ENCODE measurements around the gene JARID2.

JARID2 gene

DNA sequence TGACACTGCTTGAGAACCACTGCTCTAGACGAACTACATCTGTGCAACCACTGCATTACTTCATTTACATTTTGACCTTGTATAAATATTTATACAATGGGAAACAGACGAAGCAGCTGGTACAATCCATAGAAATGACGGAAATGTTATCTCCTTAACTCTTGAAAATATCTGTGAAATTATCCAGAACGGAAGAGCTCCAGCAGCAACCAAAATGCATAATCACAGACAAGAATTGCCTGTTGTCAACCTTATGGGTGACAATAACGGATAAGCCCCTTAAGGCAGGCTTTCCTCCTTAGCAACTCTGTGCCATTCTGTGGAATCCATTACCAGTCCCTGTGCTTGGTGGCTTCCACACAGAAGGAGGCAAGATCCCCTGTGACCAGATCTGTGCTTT, 301.5 kb downstream of the JARID2 start:
- Histone ChIP-seq H3K4me1 (ENCODE audit: control insufficient read depth, insufficient read depth, low read length) (peaks cover 5% of the 10 kb centered on the region), H3K36me3 (ENCODE audit: control insufficient read depth, insufficient read depth, low read length, severe bottlenecking) (no peaks in the 10 kb centered on the region), H3K9me3 (ENCODE audit: control insufficient read depth, low read length) (no peaks in the 10 kb centered on the region), H3K27me3 (replicated peaks; ENCODE audit: control insufficient read depth, insufficient read depth, low read length) (no peaks in the 10 kb centered on the region), H3K9ac (ENCODE audit: low read length) (no peak overlapping the region), H3K4me3 (ENCODE audit: low read length) (no peak overlapping the region)
- DNase-seq (ENCODE audit: low read depth), result no peak

DNA sequence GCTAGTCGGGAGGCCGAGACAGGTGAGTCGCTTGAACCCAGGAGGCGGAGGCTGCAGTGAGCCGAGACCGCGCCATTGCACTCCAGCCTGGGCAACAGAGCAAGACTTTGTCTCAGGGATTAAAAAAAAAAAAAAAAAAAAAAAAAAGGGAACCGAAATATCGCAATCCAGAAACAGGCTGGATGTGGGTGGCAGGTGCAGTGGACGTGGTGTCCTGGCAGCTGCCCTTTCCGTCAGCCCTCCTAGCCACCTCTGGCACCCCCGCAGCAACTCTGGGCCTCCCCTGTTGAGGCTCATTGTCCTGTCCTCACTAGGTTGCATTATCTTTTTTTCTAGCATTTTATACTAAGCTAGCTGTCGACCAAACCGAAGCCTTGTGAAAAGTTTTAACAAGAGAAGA, 303.5 kb downstream of the JARID2 start:
- no peaks in the 10 kb centered on the region for H3K27me3 ChIP-seq (replicated peaks; ENCODE audit: control insufficient read depth, insufficient read depth, low read length)
- no peak for DNase-seq (ENCODE audit: low read depth)
- no peak overlapping the region for H3K9ac ChIP-seq (ENCODE audit: low read length)
- no peak overlapping the region for H3K4me3 ChIP-seq (ENCODE audit: low read length)
- no peaks in the 10 kb centered on the region for H3K9me3 ChIP-seq (ENCODE audit: control insufficient read depth, low read length)
- no peaks in the 10 kb centered on the region for H3K36me3 ChIP-seq (ENCODE audit: control insufficient read depth, insufficient read depth, low read length, severe bottlenecking)
- peaks cover 2% of the 10 kb centered on the region for H3K4me1 ChIP-seq (ENCODE audit: control insufficient read depth, insufficient read depth, low read length)

- no peak for DNase-seq (ENCODE audit: low read depth)
- H3K27me3 ChIP-seq (replicated peaks; ENCODE audit: control insufficient read depth, insufficient read depth, low read length), result no peaks in the 10 kb centered on the region
- H3K4me3 ChIP-seq (ENCODE audit: low read length), result no peak overlapping the region
- H3K9me3 ChIP-seq (ENCODE audit: control insufficient read depth, low read length), result no peaks in the 10 kb centered on the region
- H3K36me3 ChIP-seq (ENCODE audit: control insufficient read depth, insufficient read depth, low read length, severe bottlenecking), result no peaks in the 10 kb centered on the region
- peaks cover 1% of the 10 kb centered on the region for H3K4me1 ChIP-seq (ENCODE audit: control insufficient read depth, insufficient read depth, low read length)
- no peak overlapping the region for H3K9ac ChIP-seq (ENCODE audit: low read length)
Measured at GRCh38 chr6:15550546-15551123, 304.8 kb downstream of the JARID2 start.

- no peak overlapping the region for H3K9ac ChIP-seq (ENCODE audit: low read length)
- H3K36me3 ChIP-seq (ENCODE audit: control insufficient read depth, insufficient read depth, low read length, severe bottlenecking), result no peaks in the 10 kb centered on the region
- no peaks in the 10 kb centered on the region for H3K27me3 ChIP-seq (replicated peaks; ENCODE audit: control insufficient read depth, insufficient read depth, low read length)
- H3K4me3 ChIP-seq (ENCODE audit: low read length), result no peak overlapping the region
- no peaks in the 10 kb centered on the region for H3K9me3 ChIP-seq (ENCODE audit: control insufficient read depth, low read length)
- peaks cover 4% of the 10 kb centered on the region for H3K4me1 ChIP-seq (ENCODE audit: control insufficient read depth, insufficient read depth, low read length)
- no peak for DNase-seq (ENCODE audit: low read depth)
Measured at GRCh38 chr6:15551262-15551661, 305.4 kb downstream of the JARID2 start.

DNA sequence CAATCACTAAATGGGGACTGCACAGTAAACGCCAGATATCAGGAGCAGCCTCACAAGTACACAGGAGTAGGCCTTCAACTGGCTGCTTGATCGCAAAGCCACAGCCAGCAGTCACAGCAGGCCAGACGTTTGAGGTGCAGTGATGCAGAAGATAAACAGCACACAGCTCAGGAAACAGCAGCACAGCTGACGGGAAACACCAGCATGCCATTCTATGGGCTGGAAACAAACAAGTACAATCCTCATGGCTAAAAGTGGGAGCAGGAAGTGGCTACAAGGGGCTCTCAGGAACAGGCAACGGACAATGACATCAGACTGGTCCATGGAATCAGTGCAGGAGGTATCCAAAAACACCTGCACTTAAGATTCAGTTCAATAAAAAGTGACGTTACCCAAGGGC, 305.9 kb downstream of the JARID2 start:
- Histone ChIP-seq H3K9me3 (ENCODE audit: control insufficient read depth, low read length) (no peaks in the 10 kb centered on the region), H3K27me3 (replicated peaks; ENCODE audit: control insufficient read depth, insufficient read depth, low read length) (no peaks in the 10 kb centered on the region), H3K4me1 (ENCODE audit: control insufficient read depth, insufficient read depth, low read length) (peaks cover 4% of the 10 kb centered on the region), H3K36me3 (ENCODE audit: control insufficient read depth, insufficient read depth, low read length, severe bottlenecking) (no peaks in the 10 kb centered on the region), H3K4me3 (ENCODE audit: low read length) (no peak overlapping the region), H3K9ac (ENCODE audit: low read length) (no peak overlapping the region)
- no peak for DNase-seq (ENCODE audit: low read depth)

DNA sequence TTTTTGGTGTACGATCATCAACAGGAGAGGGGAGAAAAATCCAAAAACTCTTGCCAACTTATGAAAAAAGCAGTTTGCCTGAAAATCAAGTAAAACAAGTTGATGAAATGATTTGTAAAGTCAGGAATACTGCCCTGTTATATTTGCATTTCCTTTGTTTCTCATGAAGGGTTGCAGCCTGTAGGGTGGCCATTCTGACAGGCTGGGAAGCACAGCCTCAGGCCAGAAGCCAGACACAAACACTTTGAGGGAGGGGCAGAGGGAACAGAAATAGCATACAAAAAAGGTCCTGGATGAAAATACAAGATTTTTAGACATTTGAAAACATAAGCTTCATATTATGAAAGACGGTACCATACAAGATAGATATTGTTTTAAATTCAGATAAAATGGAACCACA, 307.2 kb downstream of the JARID2 start:
- Histone ChIP-seq H3K4me1 (ENCODE audit: control insufficient read depth, insufficient read depth, low read length) (peaks cover 4% of the 10 kb centered on the region), H3K9ac (ENCODE audit: low read length) (no peak overlapping the region), H3K27me3 (replicated peaks; ENCODE audit: control insufficient read depth, insufficient read depth, low read length) (no peaks in the 10 kb centered on the region), H3K9me3 (ENCODE audit: control insufficient read depth, low read length) (no peaks in the 10 kb centered on the region), H3K4me3 (ENCODE audit: low read length) (no peak overlapping the region), H3K36me3 (ENCODE audit: control insufficient read depth, insufficient read depth, low read length, severe bottlenecking) (no peaks in the 10 kb centered on the region)
- no peak for DNase-seq (ENCODE audit: low read depth)

DNA sequence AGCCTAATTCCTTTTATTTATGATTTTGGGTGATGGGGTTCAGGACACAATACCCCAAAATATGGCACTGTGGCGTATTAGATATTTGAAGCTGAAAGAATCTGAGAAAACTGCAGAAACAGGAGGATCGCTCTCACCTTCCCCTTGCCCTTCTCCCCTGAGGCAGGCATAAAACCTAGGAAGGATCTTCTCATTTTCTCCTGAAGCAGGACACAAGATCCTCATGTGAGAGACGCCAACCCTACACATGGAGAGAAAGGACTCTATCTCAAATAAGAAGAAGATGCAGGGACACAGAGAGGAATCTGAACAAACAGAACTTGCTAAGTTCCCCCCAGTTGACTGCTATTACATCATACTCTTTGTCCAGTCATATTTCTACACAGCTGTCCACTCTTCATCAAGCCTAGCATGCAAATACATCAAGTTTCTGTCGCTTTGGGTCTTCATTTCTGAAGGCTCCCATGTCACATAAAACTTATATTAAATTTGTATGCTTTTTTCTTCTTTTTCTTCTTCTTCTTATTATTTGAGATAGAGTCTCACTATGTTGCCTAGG, 307.9 kb downstream of the JARID2 start:
- H3K4me3 ChIP-seq (ENCODE audit: low read length), result no peak overlapping the region
- no peak overlapping the region for H3K9ac ChIP-seq (ENCODE audit: low read length)
- H3K4me1 ChIP-seq (ENCODE audit: control insufficient read depth, insufficient read depth, low read length), result peaks cover 4% of the 10 kb centered on the region
- no peak for DNase-seq (ENCODE audit: low read depth)
- no peaks in the 10 kb centered on the region for H3K27me3 ChIP-seq (replicated peaks; ENCODE audit: control insufficient read depth, insufficient read depth, low read length)
- H3K36me3 ChIP-seq (ENCODE audit: control insufficient read depth, insufficient read depth, low read length, severe bottlenecking), result no peaks in the 10 kb centered on the region
- no peaks in the 10 kb centered on the region for H3K9me3 ChIP-seq (ENCODE audit: control insufficient read depth, low read length)

DNA sequence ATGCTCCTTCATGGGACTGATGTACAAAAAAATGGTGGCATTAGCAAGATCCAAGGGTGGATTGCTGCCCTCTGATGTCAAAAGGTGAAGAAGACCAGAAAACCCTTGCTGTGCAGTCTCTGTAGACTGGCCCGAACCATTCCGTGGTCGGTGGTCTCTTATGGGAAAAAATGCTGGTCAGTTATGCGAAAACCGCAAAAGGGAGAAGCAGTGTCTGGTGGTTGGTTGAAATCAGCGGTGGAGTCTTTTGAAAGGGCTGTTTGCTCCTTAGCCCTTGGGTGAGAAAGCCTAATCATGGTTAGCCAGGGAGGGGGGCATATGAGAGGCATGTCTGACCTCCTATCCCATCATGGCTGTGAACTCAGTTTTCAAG, 308.8 kb downstream of the JARID2 start:
- Histone ChIP-seq H3K4me1 (ENCODE audit: control insufficient read depth, insufficient read depth, low read length) (peaks cover 4% of the 10 kb centered on the region), H3K9me3 (ENCODE audit: control insufficient read depth, low read length) (no peaks in the 10 kb centered on the region), H3K36me3 (ENCODE audit: control insufficient read depth, insufficient read depth, low read length, severe bottlenecking) (no peaks in the 10 kb centered on the region), H3K9ac (ENCODE audit: low read length) (no peak overlapping the region), H3K27me3 (replicated peaks; ENCODE audit: control insufficient read depth, insufficient read depth, low read length) (no peaks in the 10 kb centered on the region), H3K4me3 (ENCODE audit: low read length) (no peak overlapping the region)
- DNase-seq (ENCODE audit: low read depth), result no peak

DNA sequence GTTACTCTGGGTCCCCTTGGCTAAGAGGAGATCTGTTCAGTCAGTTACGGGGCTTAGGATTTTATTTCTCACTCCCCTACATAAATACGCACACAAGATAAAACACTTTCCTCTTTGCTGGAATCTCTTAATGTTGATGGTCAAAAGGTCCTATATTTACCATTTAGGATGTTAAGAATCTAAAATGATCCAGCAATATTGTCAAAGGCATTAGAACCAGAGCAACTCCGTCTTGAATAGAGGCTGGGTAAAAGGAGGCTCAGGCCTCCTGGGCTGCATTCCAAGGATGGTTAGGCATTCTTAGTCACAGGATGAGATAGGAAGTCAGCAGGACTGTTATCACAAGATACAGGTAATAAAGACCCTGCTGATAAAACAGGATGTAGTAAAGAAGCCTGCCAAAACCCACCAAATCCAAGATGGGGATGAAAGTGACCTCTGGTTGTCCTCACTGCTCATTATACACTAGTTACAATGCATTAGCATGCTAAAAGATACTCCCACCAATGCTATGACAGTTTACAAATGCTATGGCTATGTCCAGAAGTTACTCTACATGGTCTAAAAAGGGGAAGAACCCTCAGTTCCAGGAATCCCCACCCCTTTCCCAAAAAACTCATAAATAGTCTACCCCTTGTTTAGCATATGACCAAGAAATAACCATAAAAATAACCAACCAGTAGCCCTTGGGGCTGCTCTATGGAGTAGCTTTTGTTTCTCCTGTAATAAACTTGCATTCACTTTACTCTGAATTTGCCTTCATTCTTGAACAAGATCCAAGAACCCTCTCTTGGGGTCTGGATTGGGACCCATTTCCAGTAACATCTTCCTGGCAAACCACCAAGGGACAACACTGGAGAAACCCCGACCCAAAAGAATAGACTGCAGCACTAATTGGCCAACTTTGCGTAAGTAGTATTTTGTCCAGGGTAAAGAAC, 309.5 kb downstream of the JARID2 start:
- Histone ChIP-seq H3K9ac (ENCODE audit: low read length) (no peak overlapping the region), H3K4me1 (ENCODE audit: control insufficient read depth, insufficient read depth, low read length) (peaks cover 4% of the 10 kb centered on the region), H3K36me3 (ENCODE audit: control insufficient read depth, insufficient read depth, low read length, severe bottlenecking) (no peaks in the 10 kb centered on the region), H3K27me3 (replicated peaks; ENCODE audit: control insufficient read depth, insufficient read depth, low read length) (no peaks in the 10 kb centered on the region), H3K4me3 (ENCODE audit: low read length) (no peak overlapping the region), H3K9me3 (ENCODE audit: control insufficient read depth, low read length) (no peaks in the 10 kb centered on the region)
- DNase-seq (ENCODE audit: low read depth), result no peak

DNA sequence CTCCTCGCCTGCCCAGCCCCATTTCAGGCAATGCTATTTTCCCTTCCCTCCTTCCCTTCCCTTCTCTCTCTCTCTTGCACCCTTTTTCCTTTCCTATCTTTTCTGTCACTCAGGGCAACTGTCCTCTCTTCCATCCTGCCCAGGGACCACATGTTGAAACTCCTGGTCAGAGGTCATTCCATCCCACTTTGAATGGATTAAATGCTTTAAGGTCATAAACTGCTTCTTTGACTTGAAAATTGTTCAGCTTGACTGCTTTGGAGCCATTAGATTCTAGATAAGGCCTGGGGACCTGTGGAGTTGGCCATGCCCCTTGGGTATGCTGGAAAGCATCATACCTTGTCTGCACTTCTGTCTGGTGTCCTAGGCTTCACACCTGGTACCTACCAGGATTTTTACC, 310.8 kb downstream of the JARID2 start:
- no peak overlapping the region for H3K4me3 ChIP-seq (ENCODE audit: low read length)
- no peak for DNase-seq (ENCODE audit: low read depth)
- H3K4me1 ChIP-seq (ENCODE audit: control insufficient read depth, insufficient read depth, low read length), result peaks cover 4% of the 10 kb centered on the region
- H3K36me3 ChIP-seq (ENCODE audit: control insufficient read depth, insufficient read depth, low read length, severe bottlenecking), result no peaks in the 10 kb centered on the region
- H3K9ac ChIP-seq (ENCODE audit: low read length), result no peak overlapping the region
- H3K9me3 ChIP-seq (ENCODE audit: control insufficient read depth, low read length), result no peaks in the 10 kb centered on the region
- H3K27me3 ChIP-seq (replicated peaks; ENCODE audit: control insufficient read depth, insufficient read depth, low read length), result no peaks in the 10 kb centered on the region

- H3K27me3 ChIP-seq (replicated peaks; ENCODE audit: control insufficient read depth, insufficient read depth, low read length), result no peaks in the 10 kb centered on the region
- H3K4me3 ChIP-seq (ENCODE audit: low read length), result no peak overlapping the region
- DNase-seq (ENCODE audit: low read depth), result no peak
- H3K9me3 ChIP-seq (ENCODE audit: control insufficient read depth, low read length), result no peaks in the 10 kb centered on the region
- peaks cover 4% of the 10 kb centered on the region for H3K4me1 ChIP-seq (ENCODE audit: control insufficient read depth, insufficient read depth, low read length)
- H3K36me3 ChIP-seq (ENCODE audit: control insufficient read depth, insufficient read depth, low read length, severe bottlenecking), result no peaks in the 10 kb centered on the region
- no peak overlapping the region for H3K9ac ChIP-seq (ENCODE audit: low read length)
Measured at GRCh38 chr6:15557174-15557573, 311.3 kb downstream of the JARID2 start.

Data from adipocyte (in vitro differentiated cells).